ENCODE measurements around the gene FANK1.

DNA sequence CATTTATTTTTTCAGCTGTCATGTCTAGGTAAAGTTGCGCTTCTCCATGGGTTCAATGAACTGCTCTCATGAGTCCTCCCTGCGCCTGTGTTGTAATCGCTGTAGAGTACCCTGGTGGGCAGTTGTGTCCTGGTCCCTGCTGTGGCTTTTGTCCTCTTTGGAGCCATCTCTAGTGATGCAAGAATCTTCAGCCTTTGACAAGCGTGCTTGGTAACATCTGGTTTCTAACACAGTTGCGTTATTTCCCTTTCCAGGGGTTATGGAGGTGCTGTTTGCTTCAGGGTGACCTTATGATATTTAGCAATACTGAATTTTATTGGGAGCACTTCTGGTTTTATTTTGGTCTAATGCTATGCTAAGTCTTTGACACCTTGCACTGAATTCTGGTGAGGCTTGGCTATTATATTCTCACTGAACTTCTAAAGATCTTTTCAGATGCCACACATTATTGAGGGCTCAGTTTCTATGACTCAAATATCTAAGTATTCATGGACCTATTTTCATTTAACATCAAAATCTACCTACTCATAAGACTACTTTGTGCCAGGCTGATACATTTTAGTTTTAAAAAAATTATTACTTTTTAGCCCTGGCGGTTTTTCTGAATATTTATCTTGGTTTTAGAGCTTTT, 88.6 kb downstream of the FANK1 start:
- TF ChIP-seq, protein P1, sequence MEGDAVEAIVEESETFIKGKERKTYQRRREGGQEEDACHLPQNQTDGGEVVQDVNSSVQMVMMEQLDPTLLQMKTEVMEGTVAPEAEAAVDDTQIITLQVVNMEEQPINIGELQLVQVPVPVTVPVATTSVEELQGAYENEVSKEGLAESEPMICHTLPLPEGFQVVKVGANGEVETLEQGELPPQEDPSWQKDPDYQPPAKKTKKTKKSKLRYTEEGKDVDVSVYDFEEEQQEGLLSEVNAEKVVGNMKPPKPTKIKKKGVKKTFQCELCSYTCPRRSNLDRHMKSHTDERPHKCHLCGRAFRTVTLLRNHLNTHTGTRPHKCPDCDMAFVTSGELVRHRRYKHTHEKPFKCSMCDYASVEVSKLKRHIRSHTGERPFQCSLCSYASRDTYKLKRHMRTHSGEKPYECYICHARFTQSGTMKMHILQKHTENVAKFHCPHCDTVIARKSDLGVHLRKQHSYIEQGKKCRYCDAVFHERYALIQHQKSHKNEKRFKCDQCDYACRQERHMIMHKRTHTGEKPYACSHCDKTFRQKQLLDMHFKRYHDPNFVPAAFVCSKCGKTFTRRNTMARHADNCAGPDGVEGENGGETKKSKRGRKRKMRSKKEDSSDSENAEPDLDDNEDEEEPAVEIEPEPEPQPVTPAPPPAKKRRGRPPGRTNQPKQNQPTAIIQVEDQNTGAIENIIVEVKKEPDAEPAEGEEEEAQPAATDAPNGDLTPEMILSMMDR (IDR thresholded peaks at IDR 0.05), result no peak
- TF ChIP-seq EZH2 (IDR thresholded peaks at IDR 0.05; ENCODE audit: borderline replicate concordance, insufficient read depth, low read depth, low read length, poor library complexity, severe bottlenecking), result no peak
